IMR-90 (cell line): ENCODE data around the gene S100A4. TPM values are rescaled to one million over a fixed set of nuclear protein-coding genes. Genes with fewer than 3 reads are reported as not detected.

ENCODE experiments used
- ATAC-seq: fragments of 200-7000 bp; cut with Tn5 transposase; 2 replicates; pipeline ENCODE4 v1.9.1; 2020; ENCODE audit warnings: low read depth, mild to moderate bottlenecking, moderate library complexity
- BruUV-seq: library from RNA; stranded (reverse); fragments of 400-500 nt; replicated peaks from 2 replicates; lab custom pipeline; 2021; lab: Mats Ljungman, UMichigan
- CTCF ChIA-PET: fragments of 300-600 bp; formaldehyde crosslinking; extraction: SDS; loops from one replicate; lab custom pipeline; 2021; ENCODE audit warnings: antibody characterized with exemption; lab: Yijun Ruan, JAX
- POLR2A ChIA-PET: fragments of 300-600 bp; sonication (Branson Sonifier 250); formaldehyde crosslinking; loops from one replicate; lab custom pipeline; 2022; ENCODE audit warnings: antibody characterized with exemption; ENCODE audit not compliant: unreplicated experiment; lab: Charles Lee
- DNase-seq: peaks from one replicate; pipeline ENCODE4 v3.0.0; 2013
- H2AFZ ChIP-seq: replicated peaks from 2 replicates; pipeline ENCODE3; 2013; ENCODE audit warnings: low read length, mild to moderate bottlenecking; ENCODE audit not compliant: poor library complexity
- H2AK5ac ChIP-seq: 2 replicates; pipeline ENCODE4 v1.6.1; 2013; ENCODE audit warnings: low read depth, low read length, inconsistent platforms
- H2AK9ac ChIP-seq: replicated peaks from 2 replicates; pipeline ENCODE3; 2013; ENCODE audit warnings: mild to moderate bottlenecking, low read depth, low read length, moderate library complexity; ENCODE audit not compliant: poor library complexity
- H2BK120ac ChIP-seq: 2 replicates; pipeline ENCODE4 v1.6.1; 2013; ENCODE audit warnings: low read depth, low read length, inconsistent platforms
- H2BK15ac ChIP-seq: 3 replicates; pipeline ENCODE4 v1.6.1; 2013; ENCODE audit warnings: low read depth, low read length, inconsistent platforms
- H2BK20ac ChIP-seq: 2 replicates; pipeline ENCODE4 v1.6.1; 2013; ENCODE audit warnings: low read depth, mild to moderate bottlenecking, inconsistent platforms, low read length, moderate library complexity
- H2BK5ac ChIP-seq: 2 replicates; pipeline ENCODE4 v1.6.1; 2013; ENCODE audit warnings: mild to moderate bottlenecking, low read depth, low read length, inconsistent platforms; ENCODE audit not compliant: poor library complexity, severe bottlenecking
- H3K14ac ChIP-seq: replicated peaks from 2 replicates; pipeline ENCODE4 v1.6.1; 2013; ENCODE audit warnings: low read depth, low read length, inconsistent platforms
- H3K18ac ChIP-seq: 2 replicates; pipeline ENCODE4 v1.6.1; 2013; ENCODE audit warnings: low read depth, low read length, control low read depth
- H3K23ac ChIP-seq: 2 replicates; pipeline ENCODE4 v1.6.1; 2013; ENCODE audit warnings: low read depth, low read length, inconsistent platforms
- H3K27ac ChIP-seq: 2 replicates; pipeline ENCODE4 v1.5.1; 2013; ENCODE audit warnings: mild to moderate bottlenecking, control low read depth, low read length; ENCODE audit not compliant: insufficient read depth
- H3K27me3 ChIP-seq: 2 replicates; pipeline ENCODE4 v1.6.1; 2013; ENCODE audit warnings: low read length; ENCODE audit not compliant: control insufficient read depth, insufficient read depth
- H3K36me3 ChIP-seq: 2 replicates; pipeline ENCODE4 v1.6.1; 2013; ENCODE audit warnings: low read length, mixed read lengths; ENCODE audit not compliant: control insufficient read depth, insufficient read depth
- H3K4ac ChIP-seq: 2 replicates; pipeline ENCODE4 v1.6.1; 2013; ENCODE audit warnings: low read depth, low read length, inconsistent platforms
- H3K4me1 ChIP-seq: 2 replicates; pipeline ENCODE4 v1.6.1; 2013; ENCODE audit warnings: low read length, mixed read lengths; ENCODE audit not compliant: control insufficient read depth, insufficient read depth
- H3K4me2 ChIP-seq: 2 replicates; pipeline ENCODE4 v1.6.1; 2013; ENCODE audit warnings: low read depth, mild to moderate bottlenecking, control low read depth, low read length, moderate library complexity
- H3K4me3 ChIP-seq: 2 replicates; pipeline ENCODE4 v1.5.1; 2013; ENCODE audit warnings: low read depth, mild to moderate bottlenecking, control low read depth, low read length, moderate library complexity; ENCODE audit not compliant: insufficient read depth
- H3K56ac ChIP-seq: 2 replicates; pipeline ENCODE4 v1.6.1; 2013; ENCODE audit warnings: low read length, inconsistent platforms; ENCODE audit not compliant: insufficient read depth; ENCODE audit errors: extremely low read depth
- H3K79me1 ChIP-seq, 2 experiments: 2 replicates each; pipeline ENCODE4 v1.6.1; 2013; ENCODE audit warnings: low read length in 2 of 2, inconsistent platforms in 1 of 2, low read depth in 1 of 2
- H3K9ac ChIP-seq: 2 replicates; pipeline ENCODE4 v1.6.1; 2013; ENCODE audit warnings: low read depth, low read length, control low read depth
- H3K9me1 ChIP-seq: 2 replicates; pipeline ENCODE4 v1.6.1; 2013; ENCODE audit warnings: low read length, inconsistent platforms; ENCODE audit not compliant: insufficient read depth
- H3K9me3 ChIP-seq: 2 replicates; pipeline ENCODE4 v1.6.1; 2013; ENCODE audit warnings: low read length; ENCODE audit not compliant: control insufficient read depth, insufficient read depth
- H4K20me1 ChIP-seq: 2 replicates; pipeline ENCODE4 v1.6.1; 2013; ENCODE audit warnings: low read length, inconsistent platforms; ENCODE audit not compliant: insufficient read depth
- H4K5ac ChIP-seq: 2 replicates; pipeline ENCODE4 v1.6.1; 2013; ENCODE audit warnings: mild to moderate bottlenecking, low read depth, low read length, control low read depth
- H4K8ac ChIP-seq, 2 experiments: 2 replicates each; pipeline ENCODE4 v1.6.1; 2013; ENCODE audit warnings: low read depth in 2 of 2, low read length in 2 of 2, control low read depth in 1 of 2, inconsistent platforms in 1 of 2
- H4K91ac ChIP-seq: 2 replicates; pipeline ENCODE4 v1.6.1; 2013; ENCODE audit warnings: low read depth, low read length, inconsistent platforms; ENCODE audit not compliant: insufficient read depth
- FOS ChIP-seq: fragments of 150-350 bp; IDR thresholded peaks from 2 replicates; pipeline ENCODE4 v1.6.1; 2016; ENCODE audit warnings: low read depth, low read length
- RAD21 ChIP-seq: IDR thresholded peaks from 2 replicates; pipeline ENCODE4 v1.6.1; 2012; ENCODE audit warnings: low read length, improper control_type of control experiment
- SMC3 ChIP-seq: fragments of 150-350 bp; IDR thresholded peaks from 2 replicates; pipeline ENCODE4 v1.6.1; 2016; ENCODE audit warnings: low read depth, mild to moderate bottlenecking, antibody characterized with exemption, low read length, moderate library complexity
- USF2 ChIP-seq: fragments of 150-350 bp; IDR thresholded peaks from 2 replicates; pipeline ENCODE4 v1.6.1; 2017; ENCODE audit warnings: mild to moderate bottlenecking, antibody characterized with exemption, low read length, low read depth
- WGBS, 2 experiments: methylation state at CpG; one replicate each; pipeline versions ENCODE4 v1.1.5 to v1.1.7; 2013; ENCODE audit warnings: missing lambda C conversion rate in 2 of 2; ENCODE audit not compliant: insufficient read length in 1 of 2; ENCODE audit errors: extremely low coverage in 2 of 2; 5-methylcytosine and 5-hydroxymethylcytosine counted together
- dilution Hi-C: fragments of 300-500 bp; cut with HindIII; formaldehyde crosslinking; loops from one replicate; pipeline ENCODE4 v1.14.3; 2018; ENCODE audit warnings: low sequenced_read_pairs; ENCODE audit not compliant: unreplicated experiment
- in situ Hi-C: fragments of 300-500 bp; cut with MboI; formaldehyde crosslinking; loops from 3 replicates; pipeline ENCODE4 v1.14.3; 2019; ENCODE audit warnings: low sequenced_read_pairs, inconsistent platforms, mixed read lengths
- intact Hi-C: fragments of 100-400 bp; cut with micrococcal nuclease; formaldehyde crosslinking; loops from 2 replicates; pipeline ENCODE4 v1.10.0; 2022
- polyA plus RNA-seq, 3 experiments: library from polyadenylated mRNA; depleted of rRNA; stranded (reverse); fragments of >200 nt; gene quantifications; 2 replicates each; pipeline ENCODE4 v1.2.3, GENCODE V29; 2012; ENCODE audit warnings: low replicate concordance in 1 of 3
- total RNA-seq: library from RNA; depleted of rRNA; stranded (reverse); fragments of >200 nt; gene quantifications from 2 replicates; pipeline ENCODE4 v1.2.3, GENCODE V29; 2012
- TF ChIP-seq, protein P1 (sequence below): conservative IDR thresholded peaks from 2 replicates; pipeline ENCODE4 v1.5.1; 2012; ENCODE audit warnings: mild to moderate bottlenecking, low read depth, low read length, improper control_type of control experiment

S100A4 gene
- total and polyA plus RNA-seq, 2 of the 4 experiments (the other 2 are of a cell fraction): 5.6 to 16.6 TPM

GRCh38 chr1:153510984-153511410, 34.6 kb downstream of the S100A4 start (continued):
- no peak for TF ChIP-seq FOS

GRCh38 chr1:153509729-153510354, 35.8 kb downstream of the S100A4 start:
- in situ Hi-C loops: loop anchor here (5.0 to 10.0 kb wide), 3 partner anchors 55 to 237 kb away; partner anchors contain the start of gene S100A2
- H3K9me3 ChIP-seq: no peaks in the 10 kb centered on the region
- no peaks in the 10 kb centered on the region for H4K20me1 ChIP-seq
- no CpG with 5 or more reads among the region's 4 CpGs for WGBS, 2 experiments
- intact Hi-C loops: loop anchor here (2.0 to 10.0 kb wide), 2 partner anchors 161 to 475 kb away; partner anchors contain the start of genes ILF2 and RAB13
- H3K36me3 ChIP-seq: no peaks in the 10 kb centered on the region
- H4K8ac ChIP-seq: no peak overlapping the region
- no peak for TF ChIP-seq FOS
- TF ChIP-seq RAD21: peak; percentile 70
- TF ChIP-seq SMC3: peak; percentile 58
- TF ChIP-seq, protein P1, sequence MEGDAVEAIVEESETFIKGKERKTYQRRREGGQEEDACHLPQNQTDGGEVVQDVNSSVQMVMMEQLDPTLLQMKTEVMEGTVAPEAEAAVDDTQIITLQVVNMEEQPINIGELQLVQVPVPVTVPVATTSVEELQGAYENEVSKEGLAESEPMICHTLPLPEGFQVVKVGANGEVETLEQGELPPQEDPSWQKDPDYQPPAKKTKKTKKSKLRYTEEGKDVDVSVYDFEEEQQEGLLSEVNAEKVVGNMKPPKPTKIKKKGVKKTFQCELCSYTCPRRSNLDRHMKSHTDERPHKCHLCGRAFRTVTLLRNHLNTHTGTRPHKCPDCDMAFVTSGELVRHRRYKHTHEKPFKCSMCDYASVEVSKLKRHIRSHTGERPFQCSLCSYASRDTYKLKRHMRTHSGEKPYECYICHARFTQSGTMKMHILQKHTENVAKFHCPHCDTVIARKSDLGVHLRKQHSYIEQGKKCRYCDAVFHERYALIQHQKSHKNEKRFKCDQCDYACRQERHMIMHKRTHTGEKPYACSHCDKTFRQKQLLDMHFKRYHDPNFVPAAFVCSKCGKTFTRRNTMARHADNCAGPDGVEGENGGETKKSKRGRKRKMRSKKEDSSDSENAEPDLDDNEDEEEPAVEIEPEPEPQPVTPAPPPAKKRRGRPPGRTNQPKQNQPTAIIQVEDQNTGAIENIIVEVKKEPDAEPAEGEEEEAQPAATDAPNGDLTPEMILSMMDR: peak; percentile 65
- no peak for TF ChIP-seq USF2
- no peaks in the 10 kb centered on the region for H3K27me3 ChIP-seq
- H3K27ac ChIP-seq: no peak overlapping the region
- H2BK120ac ChIP-seq: peak overlapping the region; percentile 28
- peaks cover 12% of the 10 kb centered on the region for H3K9me1 ChIP-seq
- no peak overlapping the region for H3K14ac ChIP-seq
- ChIA-PET POLR2A (interaction anchor here (0.6 to 1.1 kb wide), 2 partner anchors 56 to 111 kb away, joined by 3 to 5 read pairs; no protein-coding TSS in a partner anchor), CTCF (interaction anchor here (1.0 to 2.6 kb wide), 5 partner anchors 23 to 226 kb away, joined by 3 to 15 read pairs (median 7); partner anchors contain the start of gene S100A13)
- 0 out of 2 replicates have a peak overlapping the region, but pooled peaks have one; percentile 54 for H2BK20ac ChIP-seq
- no peak overlapping the region for H2BK5ac ChIP-seq
- H4K91ac ChIP-seq: no peak overlapping the region; the same call in 1 of the 2 replicates
- no peak overlapping the region for H4K5ac ChIP-seq
- no peak overlapping the region for H3K4me3 ChIP-seq
- peak overlapping the region; percentile 11; the same call in 1 of the 3 replicates for H2BK15ac ChIP-seq
- H3K9ac ChIP-seq: no peak overlapping the region
- H3K4me1 ChIP-seq: peaks cover 23% of the 10 kb centered on the region
- no peak overlapping the region for H3K4me2 ChIP-seq
- H2AK9ac ChIP-seq: peak overlapping the region; percentile 17
- peaks cover 0 to 4% of the 10 kb centered on the region in 2 experiments; a peak in 1 of 4 replicates for H3K79me1 ChIP-seq
- no peak overlapping the region for H3K18ac ChIP-seq
- no TSS peak for BruUV-seq
- H2AK5ac ChIP-seq: peak overlapping the region; percentile 88
- no peak for ATAC-seq
- H3K23ac ChIP-seq: no peak overlapping the region
- no peak for DNase-seq
- H2AFZ ChIP-seq: peak overlapping the region; percentile 54
- peak overlapping the region; percentile 16; the same call in 1 of the 2 replicates for H3K4ac ChIP-seq
- dilution Hi-C loops: no loop called here
- H3K56ac ChIP-seq: no peak overlapping the region
